NCI-H2196 (cell line): ENCODE results near the gene SGCE.
"Not testable (repeated sequence)": the region's sequence is repeated elsewhere in the genome, so short reads cannot be mapped to it uniquely, and the experiment has no call there.

Experiments used
- DNase-seq: peaks from one replicate; lab custom pipeline; 2025; ENCODE audit not compliant: unreplicated experiment; lab: John Stamatoyannopoulos, UW

The SGCE gene

GRCh38 chr7:94655848-94656657 lies at the start of gene SGCE:
Gene SGCE (minus strand): TSS chr7:94656133. CDS start chr7:94656098, 35 bp downstream.
- peak; percentile 85 for DNase-seq

- not testable (repeated sequence) for DNase-seq
Observed at GRCh38 chr7:94705155-94706021, 49.5 kb upstream of the SGCE start.

GRCh38 chr7:94701555-94701973 lies 45.6 kb upstream of the SGCE start:
- DNase-seq: no peak

- no peak for DNase-seq
Observed at GRCh38 chr7:94700926-94701554, 45.1 kb upstream of the SGCE start.

- no peak for DNase-seq
Observed at GRCh38 chr7:94698275-94698674, 42.3 kb upstream of the SGCE start.

GRCh38 chr7:94697035-94697974 lies 41.4 kb upstream of the SGCE start:
- DNase-seq: peak; percentile 15

GRCh38 chr7:94687810-94688209 lies 31.9 kb upstream of the SGCE start:
- no peak for DNase-seq

- DNase-seq: no peak
Observed at GRCh38 chr7:94687076-94687475, 31.1 kb upstream of the SGCE start.

- no peak for DNase-seq
Observed at GRCh38 chr7:94683066-94683465, 27.1 kb upstream of the SGCE start.

- no peak for DNase-seq
Observed at GRCh38 chr7:94679358-94679757, 23.4 kb upstream of the SGCE start.

- no peak for DNase-seq
Observed at GRCh38 chr7:94676431-94676830, 20.5 kb upstream of the SGCE start.

- no peak for DNase-seq
Observed at GRCh38 chr7:94675356-94675755, 19.4 kb upstream of the SGCE start.

- DNase-seq: no peak
Observed at GRCh38 chr7:94671444-94672235, 15.7 kb upstream of the SGCE start.

- no peak for DNase-seq
Observed at GRCh38 chr7:94669773-94670495, 14.0 kb upstream of the SGCE start.

GRCh38 chr7:94666879-94667587 lies 11.1 kb upstream of the SGCE start:
- DNase-seq: no peak

GRCh38 chr7:94665426-94665825 lies 9.5 kb upstream of the SGCE start:
- no peak for DNase-seq

GRCh38 chr7:94664023-94664422 lies 8.1 kb upstream of the SGCE start:
- no peak for DNase-seq

GRCh38 chr7:94662548-94662947 lies 6.6 kb upstream of the SGCE start:
- DNase-seq: no peak
